CD4-positive, alpha-beta T cell treated with Interleukin-15 for 1 hour (primary cell): Measurements from ENCODE around the gene GBP7.
A peak's percentile ranks its signal among the peaks of the same experiment; 100 is the strongest.
"Not testable (repeated sequence)": the region's sequence is repeated elsewhere in the genome, so short reads cannot be mapped to it uniquely, and the experiment has no call there.

Source experiments
- DNase-seq: peaks from one replicate; pipeline ENCODE4 v3.0.0-alpha.2; 2020

GBP7 gene

GRCh38 chr1:89175601-89176256 is at the start of gene GBP7:
Gene GBP7, minus strand, starts transcription at chr1:89176003. Its CDS starts 4,068 bp downstream, at chr1:89171935.
- no peak for DNase-seq

GRCh38 chr1:89221341-89221740 is 45.5 kb upstream of the GBP7 start:
- DNase-seq = no peak

GRCh38 chr1:89219851-89220250 is 44.0 kb upstream of the GBP7 start:
- not testable (repeated sequence) for DNase-seq

GRCh38 chr1:89218941-89219340 is 43.1 kb upstream of the GBP7 start:
- DNase-seq = not testable (repeated sequence)

- DNase-seq = no peak
These were observed 37.5 kb upstream of the GBP7 start for GRCh38 chr1:89213347-89213746.

- DNase-seq = no peak
These were observed 35.3 kb upstream of the GBP7 start for GRCh38 chr1:89211035-89211634.

GRCh38 chr1:89206373-89206772 is 30.6 kb upstream of the GBP7 start:
- DNase-seq = no peak

GRCh38 chr1:89203166-89203565 is 27.4 kb upstream of the GBP7 start:
- no peak for DNase-seq

- DNase-seq = peak; percentile 16
These were observed 25.4 kb upstream of the GBP7 start for GRCh38 chr1:89201106-89201794.

- no peak for DNase-seq
These were observed 24.9 kb upstream of the GBP7 start for GRCh38 chr1:89200663-89201062.

- DNase-seq = no peak
These were observed 23.8 kb upstream of the GBP7 start for GRCh38 chr1:89199525-89200031.

- DNase-seq = peak; percentile 39
These were observed 22.8 kb upstream of the GBP7 start, which contains the start of gene GBP4 for GRCh38 chr1:89198491-89199072. Gene GBP4, minus strand, starts transcription at chr1:89198942. Its CDS starts 108 bp downstream, at chr1:89198834.

- no peak for DNase-seq
These were observed 22.3 kb upstream of the GBP7 start for GRCh38 chr1:89198081-89198480.

GRCh38 chr1:89195476-89195875 is 19.7 kb upstream of the GBP7 start:
- DNase-seq = no peak

GRCh38 chr1:89191314-89191713 is 15.5 kb upstream of the GBP7 start:
- no peak for DNase-seq

- no peak for DNase-seq
These were observed 14.2 kb upstream of the GBP7 start for GRCh38 chr1:89190017-89190416.

- DNase-seq = no peak
These were observed 3.5 kb upstream of the GBP7 start for GRCh38 chr1:89179343-89179742.

GRCh38 chr1:89176971-89177370 is 1.2 kb upstream of the GBP7 start:
- DNase-seq = no peak

- no peak for DNase-seq
These were observed 1.3 kb downstream of the GBP7 start for GRCh38 chr1:89174491-89174890.

GRCh38 chr1:89172468-89173143 is 3.2 kb downstream of the GBP7 start:
- DNase-seq = no peak

- DNase-seq = no peak
These were observed 4.8 kb downstream of the GBP7 start for GRCh38 chr1:89171067-89171438.

GRCh38 chr1:89170170-89171066 is 5.4 kb downstream of the GBP7 start:
- DNase-seq = no peak
